Middle frontal gyrus (tissue), 1 donor: ENCODE data around the gene NAA10.

Experiments
- DNase-seq: peaks from one replicate; pipeline ENCODE4 v3.0.0-alpha.2; 2015; ENCODE audit warnings: low spot score; ENCODE audit errors: extremely low spot score

Gene NAA10

GRCh38 chrX:153909980-153910360 lies 24.9 kb downstream of the NAA10 start:
- DNase-seq, result no peak

- DNase-seq, result no peak
Measured at GRCh38 chrX:153909024-153909979, 25.5 kb downstream of the NAA10 start.

- DNase-seq, result no peak
Measured at GRCh38 chrX:153908219-153908860, 26.5 kb downstream of the NAA10 start.

GRCh38 chrX:153907456-153907855 lies 27.4 kb downstream of the NAA10 start:
- DNase-seq, result no peak

GRCh38 chrX:153906126-153906917 lies 28.5 kb downstream of the NAA10 start:
- no peak for DNase-seq

GRCh38 chrX:153905481-153906095 lies 29.2 kb downstream of the NAA10 start:
- DNase-seq, result no peak

GRCh38 chrX:153903991-153904957 lies 30.6 kb downstream of the NAA10 start, which contains the start of gene AVPR2:
AVPR2 (plus strand) TSS chrX:153904673; CDS start chrX:153905146, 473 bp downstream.
- DNase-seq, result no peak

- DNase-seq, result no peak
Measured at GRCh38 chrX:153903238-153903980, 31.4 kb downstream of the NAA10 start.

GRCh38 chrX:153902385-153902784 lies 32.5 kb downstream of the NAA10 start:
- no peak for DNase-seq

GRCh38 chrX:153901753-153902140 lies 33.1 kb downstream of the NAA10 start:
- DNase-seq, result no peak

GRCh38 chrX:153900831-153901752 lies 33.7 kb downstream of the NAA10 start:
- no peak for DNase-seq

GRCh38 chrX:153897899-153898298 lies 36.9 kb downstream of the NAA10 start:
- no peak for DNase-seq

- no peak for DNase-seq
Measured at GRCh38 chrX:153889123-153889522, 45.7 kb downstream of the NAA10 start.

GRCh38 chrX:153888344-153888743 lies 46.5 kb downstream of the NAA10 start:
- no peak for DNase-seq

- no peak for DNase-seq
Measured at GRCh38 chrX:153887385-153887784, 47.5 kb downstream of the NAA10 start.

GRCh38 chrX:153886915-153887314 lies 47.9 kb downstream of the NAA10 start:
- DNase-seq, result no peak

- no peak for DNase-seq
Measured at GRCh38 chrX:153885968-153886903, 48.6 kb downstream of the NAA10 start, which contains the start of gene L1CAM. L1CAM (minus strand) TSS chrX:153886173; CDS start chrX:153875836, 10,337 bp downstream.
